ENCODE measurements around the gene CDH13. TPM values are rescaled to one million over a fixed set of nuclear protein-coding genes. Genes with fewer than 3 reads are reported as not detected.

Gene CDH13
- total and polyA plus RNA-seq, 2 donors (not counting 3 experiments of a cell fraction or from before 2014, with no cell fraction given) = 96.6 to 124 TPM

DNA sequence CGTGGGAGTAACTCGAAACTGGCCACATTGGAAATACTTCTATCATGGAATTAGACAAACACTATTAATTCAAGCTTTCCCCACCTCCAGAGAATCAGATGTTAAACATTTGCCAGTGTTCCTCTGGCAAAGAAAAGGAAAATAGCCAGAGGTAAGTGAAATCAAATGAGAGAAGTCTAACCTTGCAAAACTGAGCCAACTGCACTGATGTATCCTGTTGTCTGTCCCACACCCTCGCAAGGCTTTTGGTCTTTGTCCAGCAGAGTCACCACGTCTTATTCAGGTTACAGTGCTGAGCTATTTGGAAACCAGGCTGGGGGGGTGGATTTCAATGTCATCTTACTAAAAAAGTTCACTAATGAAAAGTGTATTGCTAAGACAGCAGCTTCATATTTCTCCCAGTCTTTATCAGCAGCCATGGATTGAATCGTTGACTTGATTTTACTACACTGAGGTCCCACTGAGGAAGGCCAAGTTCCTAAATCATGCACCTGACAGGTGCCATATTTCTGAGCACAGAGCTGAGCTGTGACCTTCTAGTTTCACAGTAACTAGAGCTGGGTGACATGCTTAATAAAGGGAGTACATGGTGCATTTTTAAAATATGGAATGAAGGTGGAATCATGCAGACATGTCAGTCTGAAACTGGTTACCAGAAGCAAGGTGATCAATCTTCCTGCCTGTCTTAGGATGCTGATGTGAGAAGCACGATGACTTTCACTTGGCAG, 1095.9 kb downstream of the CDH13 start:
- FAIRE-seq (no peak), DNase-seq (ENCODE audit: low read depth, low spot score) (no peak)
- Histone ChIP-seq H3K79me2 (ENCODE audit: control insufficient read depth, insufficient read depth, low read length) (no peaks in the 10 kb centered on the region), H3K36me3 (ENCODE audit: control insufficient read depth in 2 of 2, extremely low read depth in 1 of 2, insufficient read depth in 2 of 2, low read length in 2 of 2) (no peaks in the 10 kb centered on the region), H3K27me3 (ENCODE audit: control insufficient read depth in 2 of 2, insufficient read depth in 2 of 2, low read length in 2 of 2) (no peaks in the 10 kb centered on the region), H3K9me1 (replicated peaks; ENCODE audit: control insufficient read depth, extremely low read depth, insufficient read depth, low read length) (no peaks in the 10 kb centered on the region), H3K9me3 (replicated peaks; ENCODE audit: control insufficient read depth, insufficient read depth, low read length) (no peaks in the 10 kb centered on the region), H3K4me1 (ENCODE audit: control insufficient read depth, extremely low read depth, insufficient read depth, low read length) (peaks cover 7% of the 10 kb centered on the region), H3K9ac (replicated peaks; ENCODE audit: extremely low read depth, insufficient read depth, low read length) (no peak overlapping the region), H2AFZ (ENCODE audit: low read depth, low read length) (no peak overlapping the region), H3K4me3 (replicated peaks in 1 of 3; ENCODE audit: insufficient read depth in 1 of 3, low read depth in 1 of 3, low read length in 3 of 3) (no peak overlapping the region), H3K27ac (ENCODE audit: insufficient read depth, low read depth, low read length) (no peak overlapping the region), H4K20me1 (replicated peaks; ENCODE audit: control insufficient read depth, extremely low read depth, insufficient read depth, low read length) (no peaks in the 10 kb centered on the region), H3K4me2 (ENCODE audit: insufficient read depth, low read length) (no peak overlapping the region)
- TF ChIP-seq GATA2 (IDR thresholded peaks at IDR 0.05; ENCODE audit: insufficient read depth, insufficient read length, low read depth, low read length) (no peak), MYC (IDR thresholded peaks at IDR 0.05; ENCODE audit: low read depth, low read length) (no peak), POLR2A (IDR thresholded peaks at IDR 0.05; ENCODE audit: low read depth, low read length) (no peak), POLR2AphosphoS5 (IDR thresholded peaks at IDR 0.05; ENCODE audit: insufficient read depth, low read depth, low read length) (no peak), EZH2 (IDR thresholded peaks at IDR 0.05; ENCODE audit: borderline replicate concordance, low read depth, low read length, severe bottlenecking) (no peak), JUN (IDR thresholded peaks at IDR 0.05; ENCODE audit: borderline replicate concordance, insufficient read depth, insufficient read length, low read depth) (no peak), FOS (IDR thresholded peaks at IDR 0.05; ENCODE audit: borderline replicate concordance, insufficient read depth, low read length) (no peak)
- TF ChIP-seq, protein P1, sequence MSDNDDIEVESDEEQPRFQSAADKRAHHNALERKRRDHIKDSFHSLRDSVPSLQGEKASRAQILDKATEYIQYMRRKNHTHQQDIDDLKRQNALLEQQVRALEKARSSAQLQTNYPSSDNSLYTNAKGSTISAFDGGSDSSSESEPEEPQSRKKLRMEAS (IDR thresholded peaks at IDR 0.05; ENCODE audit: insufficient read depth, insufficient read length) = no peak
- TF ChIP-seq, protein P2, sequence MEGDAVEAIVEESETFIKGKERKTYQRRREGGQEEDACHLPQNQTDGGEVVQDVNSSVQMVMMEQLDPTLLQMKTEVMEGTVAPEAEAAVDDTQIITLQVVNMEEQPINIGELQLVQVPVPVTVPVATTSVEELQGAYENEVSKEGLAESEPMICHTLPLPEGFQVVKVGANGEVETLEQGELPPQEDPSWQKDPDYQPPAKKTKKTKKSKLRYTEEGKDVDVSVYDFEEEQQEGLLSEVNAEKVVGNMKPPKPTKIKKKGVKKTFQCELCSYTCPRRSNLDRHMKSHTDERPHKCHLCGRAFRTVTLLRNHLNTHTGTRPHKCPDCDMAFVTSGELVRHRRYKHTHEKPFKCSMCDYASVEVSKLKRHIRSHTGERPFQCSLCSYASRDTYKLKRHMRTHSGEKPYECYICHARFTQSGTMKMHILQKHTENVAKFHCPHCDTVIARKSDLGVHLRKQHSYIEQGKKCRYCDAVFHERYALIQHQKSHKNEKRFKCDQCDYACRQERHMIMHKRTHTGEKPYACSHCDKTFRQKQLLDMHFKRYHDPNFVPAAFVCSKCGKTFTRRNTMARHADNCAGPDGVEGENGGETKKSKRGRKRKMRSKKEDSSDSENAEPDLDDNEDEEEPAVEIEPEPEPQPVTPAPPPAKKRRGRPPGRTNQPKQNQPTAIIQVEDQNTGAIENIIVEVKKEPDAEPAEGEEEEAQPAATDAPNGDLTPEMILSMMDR (IDR thresholded peaks at IDR 0.05; ENCODE audit: extremely low read depth in 1 of 2, insufficient read depth in 1 of 2, low read depth in 1 of 2, low read length in 2 of 2) = no peak
- no TSS peak for BruUV-seq (replicated peaks)
- ChIA-PET POLR2A (no interaction called here), CTCF (no interaction called here)
- dilution Hi-C loops (cut with MboI; ENCODE audit: extremely low pct_ligation_motif_present, low sequenced_read_pairs) (no loop called here), intact Hi-C loops (cut with micrococcal nuclease) (no loop called here)

Data from endothelial cell of umbilical vein (primary cell).